Esophagus muscularis mucosa (tissue), 4 donors: ENCODE results near the gene BANK1. TPM values are rescaled to one million over a fixed set of nuclear protein-coding genes. Genes with fewer than 3 reads are reported as not detected.
"Not testable (repeated sequence)": the region's sequence is repeated elsewhere in the genome, so short reads cannot be mapped to it uniquely, and the experiment has no call there.

Experiments used
- DNase-seq: peaks from one replicate; pipeline ENCODE4 v3.0.0-alpha.2; 2017; ENCODE audit errors: extremely low spot score
- H3K27ac ChIP-seq, 4 donors: fragments of 200-600 bp; sonication (generic); replicated peaks in 1 of 4; 1 replicate in 3 of 4; 2 replicates in 1 of 4; pipeline ENCODE4 v1.5.1; 2016 to 2019; ENCODE audit warnings: mild to moderate bottlenecking in 1 of 4
- H3K27me3 ChIP-seq, 4 donors: fragments of 200-600 bp; sonication (generic); one replicate each; pipeline versions ENCODE4 v1.5.1 to v1.6.0; 2016 to 2019
- H3K36me3 ChIP-seq, 4 donors: fragments of 200-600 bp; sonication (generic); one replicate each; pipeline ENCODE4 v1.5.1; 2016 to 2019
- H3K4me1 ChIP-seq, 4 donors: fragments of 200-600 bp; sonication (generic); one replicate each; pipeline ENCODE4 v1.5.1; 2016 to 2019
- H3K4me3 ChIP-seq, 4 donors: fragments of 200-600 bp; sonication (generic); 1 replicate in 2 of 4; 2 replicates in 2 of 4; pipeline ENCODE4 v1.5.1; 2016 to 2019; ENCODE audit warnings: mild to moderate bottlenecking in 4 of 4, moderate library complexity in 1 of 4
- H3K9me3 ChIP-seq, 4 donors: fragments of 200-600 bp; sonication (generic); 1 replicate in 3 of 4; 2 replicates in 1 of 4; pipeline ENCODE4 v1.5.1; 2016 to 2019
- EP300 ChIP-seq: sonication (generic); formaldehyde crosslinking; IDR thresholded peaks from one replicate; pipeline ENCODE4 v1.6.1; 2017; ENCODE audit warnings: antibody characterized with exemption
- POLR2A ChIP-seq: fragments of 450-650 bp; IDR thresholded peaks from one replicate; pipeline ENCODE4 v1.6.1; 2017; ENCODE audit warnings: antibody characterized with exemption, moderate library complexity, mild to moderate bottlenecking, low read depth
- POLR2AphosphoS5 ChIP-seq, 2 donors: sonication (generic); formaldehyde crosslinking; IDR thresholded peaks; one replicate each; pipeline ENCODE4 v1.6.1; 2017; ENCODE audit warnings: antibody characterized with exemption in 2 of 2
- WGBS: methylation state at CpG from one replicate; pipeline ENCODE4 v1.1.5; 2018; 5-methylcytosine and 5-hydroxymethylcytosine counted together
- intact Hi-C: fragments of 100-400 bp; cut with DNase I; formaldehyde crosslinking; loops from one replicate; pipeline ENCODE4 v1.15.1; 2023
- total RNA-seq, 4 donors: library from RNA; depleted of rRNA; stranded (reverse); fragments of >200 nt; gene quantifications; one replicate each; pipeline versions ENCODE4 v1.1.0 to v1.2.1, GENCODE V29; 2016
- TF ChIP-seq, protein P1 (sequence below), 3 experiments: fragments of 200-600 bp in 2 of 3; fragments of 450-650 bp in 1 of 3; sonication (generic) in 2 of 3; IDR thresholded peaks; one replicate each; pipeline ENCODE4 v1.5.1; 2017 to 2019; ENCODE audit warnings: antibody characterized with exemption in 3 of 3, mild to moderate bottlenecking in 2 of 3, moderate library complexity in 1 of 3

BANK1 gene
- total RNA-seq, 4 donors from 2014 or later: 0.45 to 2.7 (median 0.96) TPM

- WGBS: 86% methylated on average over 2 of the region's 2 CpGs
- no peaks in the 10 kb centered on the region for H3K36me3 ChIP-seq
- DNase-seq: no peak
- intact Hi-C loops: no loop called here
- no peaks in the 10 kb centered on the region for H3K9me3 ChIP-seq
- no peak overlapping the region for H3K4me3 ChIP-seq
- TF ChIP-seq, protein P1, sequence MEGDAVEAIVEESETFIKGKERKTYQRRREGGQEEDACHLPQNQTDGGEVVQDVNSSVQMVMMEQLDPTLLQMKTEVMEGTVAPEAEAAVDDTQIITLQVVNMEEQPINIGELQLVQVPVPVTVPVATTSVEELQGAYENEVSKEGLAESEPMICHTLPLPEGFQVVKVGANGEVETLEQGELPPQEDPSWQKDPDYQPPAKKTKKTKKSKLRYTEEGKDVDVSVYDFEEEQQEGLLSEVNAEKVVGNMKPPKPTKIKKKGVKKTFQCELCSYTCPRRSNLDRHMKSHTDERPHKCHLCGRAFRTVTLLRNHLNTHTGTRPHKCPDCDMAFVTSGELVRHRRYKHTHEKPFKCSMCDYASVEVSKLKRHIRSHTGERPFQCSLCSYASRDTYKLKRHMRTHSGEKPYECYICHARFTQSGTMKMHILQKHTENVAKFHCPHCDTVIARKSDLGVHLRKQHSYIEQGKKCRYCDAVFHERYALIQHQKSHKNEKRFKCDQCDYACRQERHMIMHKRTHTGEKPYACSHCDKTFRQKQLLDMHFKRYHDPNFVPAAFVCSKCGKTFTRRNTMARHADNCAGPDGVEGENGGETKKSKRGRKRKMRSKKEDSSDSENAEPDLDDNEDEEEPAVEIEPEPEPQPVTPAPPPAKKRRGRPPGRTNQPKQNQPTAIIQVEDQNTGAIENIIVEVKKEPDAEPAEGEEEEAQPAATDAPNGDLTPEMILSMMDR (IDR thresholded peaks at IDR 0.05): no peak
- no peak for TF ChIP-seq POLR2A
- no peak for TF ChIP-seq EP300
- no peak for TF ChIP-seq POLR2AphosphoS5 (IDR thresholded peaks at IDR 0.05)
- H3K27me3 ChIP-seq: no peaks in the 10 kb centered on the region
- no peaks in the 10 kb centered on the region for H3K4me1 ChIP-seq
- no peak overlapping the region for H3K27ac ChIP-seq
These were observed 81.6 kb downstream of the BANK1 start for GRCh38 chr4:101871962-101872676.

DNA sequence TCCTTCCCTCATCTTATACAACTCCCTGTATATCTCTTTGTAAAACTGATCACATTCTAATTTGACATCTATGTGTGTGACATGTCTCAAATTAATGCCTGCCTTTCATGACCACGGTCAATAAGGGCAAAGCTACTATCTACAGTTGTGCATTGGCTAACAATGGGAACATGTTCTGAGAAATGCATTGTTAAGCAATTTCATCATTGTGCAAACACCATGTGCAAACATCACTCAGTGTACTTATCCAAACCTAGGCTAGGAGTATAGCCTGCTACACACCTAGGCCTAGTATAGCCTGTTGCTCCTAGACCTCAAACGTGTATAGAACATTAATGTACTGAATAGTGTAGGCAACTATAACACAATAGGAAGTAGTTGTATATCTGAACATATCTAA, 95.0 kb downstream of the BANK1 start:
- no peaks in the 10 kb centered on the region for H3K27me3 ChIP-seq
- DNase-seq: no peak
- intact Hi-C loops: no loop called here
- no peaks in the 10 kb centered on the region for H3K36me3 ChIP-seq
- peaks cover 0 to 3% (median 0%) of the 10 kb centered on the region in 4 donors for H3K9me3 ChIP-seq
- H3K4me1 ChIP-seq: peaks cover 0 to 8% (median 0%) of the 10 kb centered on the region in 4 donors
- H3K4me3 ChIP-seq: no peak overlapping the region
- no peak overlapping the region for H3K27ac ChIP-seq
- TF ChIP-seq, protein P1 (IDR thresholded peaks at IDR 0.05): no peak
- TF ChIP-seq POLR2A: no peak
- TF ChIP-seq POLR2AphosphoS5 (IDR thresholded peaks at IDR 0.05): no peak
- TF ChIP-seq EP300: no peak
- 69% methylated on average over 2 of the region's 2 CpGs for WGBS

- intact Hi-C loops: no loop called here
- Histone ChIP-seq H3K36me3 (no peaks in the 10 kb centered on the region), H3K4me1 (peaks cover 0 to 8% (median 0%) of the 10 kb centered on the region in 4 donors), H3K4me3 (no peak overlapping the region), H3K27me3 (no peaks in the 10 kb centered on the region), H3K9me3 (peaks cover 0 to 8% (median 4%) of the 10 kb centered on the region in 4 donors), H3K27ac (no peak overlapping the region)
- WGBS: 82% methylated on average over 3 of the region's 3 CpGs
- TF ChIP-seq POLR2AphosphoS5 (IDR thresholded peaks at IDR 0.05): no peak
- DNase-seq: no peak
These were observed 96.3 kb downstream of the BANK1 start for GRCh38 chr4:101886826-101887225.

DNA sequence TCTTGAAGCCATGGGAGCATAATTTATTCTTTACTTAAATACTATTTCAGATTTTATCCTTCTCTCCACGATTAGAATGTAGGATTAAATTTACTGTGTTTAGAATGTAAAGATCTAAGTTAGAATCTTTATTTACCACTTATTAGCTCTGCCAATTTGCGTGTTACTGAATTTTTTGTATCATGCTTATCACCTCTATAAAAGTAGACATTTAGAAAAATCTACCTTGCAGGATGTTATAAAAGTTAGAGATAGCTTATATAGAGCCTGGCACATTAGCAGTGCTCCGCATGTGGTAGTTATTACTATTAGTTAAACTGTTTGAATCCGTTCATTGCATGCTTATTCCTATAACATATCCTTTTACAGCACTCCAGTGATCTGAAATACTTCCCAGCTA, 97.9 kb downstream of the BANK1 start:
- intact Hi-C loops: no loop called here
- no peak for DNase-seq
- Histone ChIP-seq H3K4me3 (no peak overlapping the region), H3K9me3 (peaks cover 0 to 8% (median 4%) of the 10 kb centered on the region in 4 donors), H3K4me1 (peaks cover 0 to 8% (median 0%) of the 10 kb centered on the region in 4 donors), H3K36me3 (no peaks in the 10 kb centered on the region), H3K27ac (no peak overlapping the region), H3K27me3 (no peaks in the 10 kb centered on the region)
- WGBS: 86% methylated on average over 4 of the region's 4 CpGs
- TF ChIP-seq, protein P1 (IDR thresholded peaks at IDR 0.05): no peak
- TF ChIP-seq POLR2AphosphoS5 (IDR thresholded peaks at IDR 0.05): no peak

- H3K36me3 ChIP-seq: not testable (repeated sequence)
- 78% methylated on average over 5 of the region's 5 CpGs for WGBS
These were observed 115.0 kb downstream of the BANK1 start for GRCh38 chr4:101905527-101905926.

More at GRCh38 chr4:101905527-101905926, 115.0 kb downstream of the BANK1 start:
- H3K27me3 ChIP-seq, H3K4me3 ChIP-seq, H3K27ac ChIP-seq, H3K9me3 ChIP-seq, DNase-seq, H3K4me1 ChIP-seq, intact Hi-C loops: not testable (repeated sequence)
